Stimulated activated naive CD4-positive, alpha-beta T cell treated with Interleukin-2 at 50 U/mL for 16 hours (primary cell): ENCODE data around the gene FAS.

Experiments
- DNase-seq: peaks from one replicate; lab custom pipeline; 2025; lab: John Stamatoyannopoulos, UW

Gene FAS

DNA sequence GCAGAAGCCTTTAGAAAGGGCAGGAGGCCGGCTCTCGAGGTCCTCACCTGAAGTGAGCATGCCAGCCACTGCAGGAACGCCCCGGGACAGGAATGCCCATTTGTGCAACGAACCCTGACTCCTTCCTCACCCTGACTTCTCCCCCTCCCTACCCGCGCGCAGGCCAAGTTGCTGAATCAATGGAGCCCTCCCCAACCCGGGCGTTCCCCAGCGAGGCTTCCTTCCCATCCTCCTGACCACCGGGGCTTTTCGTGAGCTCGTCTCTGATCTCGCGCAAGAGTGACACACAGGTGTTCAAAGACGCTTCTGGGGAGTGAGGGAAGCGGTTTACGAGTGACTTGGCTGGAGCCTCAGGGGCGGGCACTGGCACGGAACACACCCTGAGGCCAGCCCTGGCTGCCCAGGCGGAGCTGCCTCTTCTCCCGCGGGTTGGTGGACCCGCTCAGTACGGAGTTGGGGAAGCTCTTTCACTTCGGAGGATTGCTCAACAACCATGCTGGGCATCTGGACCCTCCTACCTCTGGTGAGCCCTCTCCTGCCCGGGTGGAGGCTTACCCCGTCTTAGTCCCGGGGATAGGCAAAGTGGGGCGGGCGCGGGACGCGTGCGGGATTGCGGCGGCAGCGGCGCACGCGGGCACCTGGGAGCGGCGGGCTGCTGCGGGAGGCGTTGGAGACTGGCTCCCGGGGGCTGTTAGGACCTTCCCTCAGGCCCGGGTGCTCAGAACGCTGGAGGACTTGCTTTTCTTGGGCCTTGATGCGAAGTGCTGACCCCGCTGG is at the start of gene FAS:
TSS of gene FAS (plus strand) at position 415 of the 777 bp plus-strand sequence. CDS start at position 494, 79 bp downstream.
- peak; percentile 83 for DNase-seq

DNA sequence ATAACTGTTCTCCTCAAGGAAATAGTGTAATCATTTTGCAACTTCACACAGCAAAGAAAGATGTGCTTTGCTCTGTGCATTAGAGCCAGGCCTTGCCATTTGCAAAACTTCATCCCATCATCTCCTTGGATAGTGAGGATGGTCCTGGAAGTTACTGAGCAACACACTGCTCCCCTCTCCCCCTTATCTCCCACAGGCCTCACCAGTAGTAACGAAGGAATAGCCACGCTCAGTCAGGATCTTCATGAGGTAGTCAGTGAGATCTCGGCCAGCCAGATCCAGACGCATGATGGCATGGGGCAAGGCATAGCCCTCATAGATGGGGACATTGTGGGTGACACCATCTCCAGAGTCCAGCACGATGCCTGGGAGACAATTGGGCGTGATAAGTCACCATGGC is 49.6 kb upstream of the FAS start:
- DNase-seq = no peak

DNA sequence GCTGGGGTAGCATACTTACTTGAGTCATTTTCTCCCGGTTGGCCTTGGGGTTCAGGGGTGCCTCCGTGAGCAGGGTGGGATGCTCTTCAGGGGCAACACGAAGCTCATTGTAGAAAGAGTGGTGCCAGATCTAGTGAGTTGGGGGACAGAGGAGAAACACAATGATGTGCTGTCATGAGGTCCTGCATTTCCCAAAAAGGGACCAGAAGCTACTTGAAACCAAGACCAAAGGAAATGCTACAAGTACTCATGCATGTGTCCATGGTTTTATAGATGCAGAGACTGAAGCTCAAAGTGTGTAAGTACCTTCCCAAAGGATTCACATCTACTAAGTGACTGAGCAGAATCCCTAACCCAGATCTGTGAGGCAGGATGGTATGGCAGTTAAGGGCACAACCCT is 46.8 kb upstream of the FAS start:
- DNase-seq = no peak

DNA sequence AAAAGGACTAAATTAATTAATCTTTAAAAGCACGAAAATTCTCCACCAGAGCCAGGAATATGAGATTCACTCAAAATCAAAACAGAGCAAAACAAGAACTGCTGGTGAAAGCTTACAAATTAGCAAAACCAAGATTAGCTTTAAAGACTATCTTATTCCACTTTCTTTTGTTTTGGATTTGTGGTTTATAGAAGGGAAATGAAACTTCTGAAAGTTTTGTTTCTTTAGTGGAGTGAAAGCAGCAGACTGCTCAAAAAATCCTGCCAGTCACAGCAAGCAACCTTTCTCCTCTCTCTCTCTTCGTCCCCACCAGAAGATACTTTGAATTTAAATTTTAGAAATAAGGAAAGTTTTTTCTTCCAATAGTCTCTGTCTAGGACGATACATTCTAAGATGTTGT is 45.8 kb upstream of the FAS start:
- DNase-seq = no peak

DNA sequence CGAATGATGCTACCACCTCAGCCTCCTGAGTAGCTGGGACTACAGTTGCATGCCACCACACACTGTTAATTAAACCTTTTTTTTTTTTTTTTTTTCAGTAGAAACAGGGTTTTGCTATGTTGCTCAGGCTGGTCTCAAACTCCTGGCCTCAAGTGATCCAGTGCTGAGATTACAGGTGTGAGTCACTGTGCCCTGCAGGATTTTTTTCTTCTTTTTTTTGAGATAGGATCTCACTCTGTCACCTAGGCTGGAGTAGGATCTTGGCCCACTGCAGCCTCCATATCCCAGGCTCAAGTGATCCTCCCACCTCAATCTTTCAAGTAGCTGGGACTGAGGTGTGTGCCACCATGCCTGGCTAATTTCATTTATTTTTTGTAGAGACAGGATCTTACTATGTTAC is 44.4 kb upstream of the FAS start:
- DNase-seq = no peak

DNA sequence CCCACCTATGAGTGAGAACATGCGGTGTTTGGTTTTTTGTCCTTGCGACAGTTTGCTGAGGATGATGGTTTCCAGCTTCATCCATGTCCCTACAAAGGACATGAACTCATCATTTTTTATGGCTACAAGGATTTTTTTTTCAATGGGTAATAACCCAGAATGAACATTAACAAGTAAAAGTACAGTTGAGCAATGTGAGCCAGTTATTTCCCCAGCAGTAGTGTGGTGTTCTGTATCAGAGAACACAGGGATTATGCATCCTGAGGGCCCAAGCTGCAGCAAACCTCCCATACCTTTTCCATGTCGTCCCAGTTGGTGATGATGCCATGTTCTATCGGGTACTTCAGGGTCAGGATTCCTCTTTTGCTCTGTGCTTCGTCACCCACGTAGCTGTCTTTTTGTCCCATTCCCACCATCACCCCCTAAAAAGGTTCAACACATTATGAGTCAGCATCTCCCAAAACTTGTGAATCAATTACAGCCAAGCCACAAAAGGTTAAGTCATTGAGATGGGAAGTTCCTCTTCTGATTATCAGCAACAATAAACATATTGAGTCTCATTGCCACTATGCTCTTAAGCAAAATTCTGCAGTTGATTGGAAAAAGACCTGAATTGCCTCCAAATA is 43.5 kb upstream of the FAS start:
- no peak for DNase-seq

DNA sequence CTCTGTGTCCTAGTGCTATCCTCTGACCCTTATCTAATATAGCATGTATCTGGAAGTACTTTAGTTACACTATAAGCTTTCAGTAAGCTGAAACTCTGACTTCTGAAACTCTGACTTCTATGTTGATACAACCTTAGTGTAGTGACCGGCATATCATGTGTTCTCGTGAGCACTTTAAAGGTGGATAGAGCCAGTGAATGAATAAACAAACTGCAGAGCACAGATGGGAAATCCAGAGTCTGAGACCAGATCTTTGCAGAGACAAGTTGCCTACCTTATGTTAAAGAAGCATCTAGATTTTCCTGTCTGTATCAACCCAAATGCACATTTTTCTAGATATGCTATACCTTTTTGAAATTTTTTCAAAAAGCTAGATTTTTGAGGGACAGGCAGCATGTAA is 41.5 kb upstream of the FAS start:
- no peak for DNase-seq

DNA sequence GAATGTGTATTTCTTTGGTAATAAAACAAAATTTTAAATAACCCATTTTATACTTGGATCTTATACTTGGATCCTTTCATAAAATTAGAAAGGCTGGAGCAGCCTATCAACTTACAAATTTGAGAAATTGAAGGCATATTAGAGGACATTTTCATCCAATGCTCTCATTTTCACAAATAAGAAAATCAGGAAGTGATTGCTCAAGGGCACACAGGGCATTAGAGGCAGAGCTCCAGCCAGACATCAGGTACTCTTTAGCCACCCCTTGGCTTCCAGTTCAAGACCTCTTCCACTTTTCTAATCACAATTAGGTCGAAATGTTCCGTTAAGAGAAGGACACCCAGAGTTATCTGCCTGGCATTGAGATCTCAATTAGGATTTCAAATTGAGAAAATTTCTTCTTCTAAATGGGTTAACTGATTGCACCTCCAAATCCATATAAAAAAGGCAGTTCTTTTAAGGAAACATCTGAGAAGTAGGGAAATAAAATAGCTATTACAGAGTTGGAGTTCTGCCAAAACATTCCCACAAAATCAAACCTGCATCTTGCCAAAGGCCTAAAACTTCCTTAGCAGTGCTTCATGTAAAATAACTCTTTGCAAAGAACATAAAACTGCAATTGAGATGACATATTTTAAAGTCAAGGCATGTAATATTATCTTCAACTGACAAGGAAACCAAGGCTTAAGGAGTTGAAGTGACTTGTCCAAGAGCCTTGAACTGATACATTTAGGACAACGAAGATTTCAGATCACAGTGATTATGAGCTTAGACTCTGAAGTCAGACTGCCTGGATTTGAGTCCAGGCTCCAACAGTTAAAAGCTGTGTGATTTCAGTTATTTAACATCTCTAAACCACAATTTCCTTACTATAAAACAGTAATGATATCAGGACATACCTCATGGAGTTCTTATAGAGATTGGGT is 40.4 kb upstream of the FAS start:
- DNase-seq = no peak

DNA sequence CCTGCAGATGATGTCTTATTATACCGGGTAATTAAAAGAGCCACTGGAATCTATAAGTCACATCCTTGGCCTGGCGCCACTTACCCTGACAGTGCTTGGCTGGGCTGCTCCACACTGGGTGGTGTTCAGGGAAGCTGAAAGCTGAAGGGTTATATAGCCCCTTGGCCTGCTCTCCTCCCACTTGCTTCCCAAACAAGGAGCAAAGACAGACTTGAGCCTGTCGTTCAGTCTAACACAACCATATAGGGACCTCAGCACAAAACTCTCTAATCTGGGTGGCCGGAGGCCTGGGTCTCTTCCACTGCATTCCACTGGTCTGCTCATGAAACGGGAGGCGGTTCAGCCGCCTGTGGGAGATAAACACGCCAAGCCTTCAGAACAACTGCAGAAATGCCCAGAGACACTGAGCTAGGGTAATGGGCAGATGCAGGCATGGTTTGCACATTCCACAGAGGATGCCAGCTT is 37.9 kb upstream of the FAS start, which contains the start of gene ACTA2:
TSS of gene ACTA2 (minus strand) at position 127 of the 465 bp plus-strand sequence. CDS start 3,843 bp downstream, outside the sequence.
- no peak for DNase-seq

DNA sequence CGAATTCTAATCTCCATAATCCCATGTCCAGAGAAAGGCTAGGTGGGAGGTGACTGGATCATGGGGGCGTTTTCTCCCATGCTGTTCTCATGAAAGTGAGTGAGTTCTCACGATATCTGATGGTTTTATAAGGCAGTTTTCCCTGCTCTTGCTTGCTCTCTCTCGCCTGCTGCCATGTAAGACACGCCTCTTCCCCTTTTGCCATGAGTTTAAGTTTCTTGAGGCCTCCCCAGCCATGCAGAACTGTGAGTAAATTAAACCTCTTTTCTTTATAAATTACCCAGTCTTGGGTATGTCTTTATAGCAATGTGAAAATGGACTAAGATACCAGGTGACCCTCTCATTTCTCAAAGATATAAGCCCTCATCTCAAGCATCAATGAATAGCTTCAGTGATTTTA is 36.9 kb upstream of the FAS start:
- DNase-seq = no peak

DNA sequence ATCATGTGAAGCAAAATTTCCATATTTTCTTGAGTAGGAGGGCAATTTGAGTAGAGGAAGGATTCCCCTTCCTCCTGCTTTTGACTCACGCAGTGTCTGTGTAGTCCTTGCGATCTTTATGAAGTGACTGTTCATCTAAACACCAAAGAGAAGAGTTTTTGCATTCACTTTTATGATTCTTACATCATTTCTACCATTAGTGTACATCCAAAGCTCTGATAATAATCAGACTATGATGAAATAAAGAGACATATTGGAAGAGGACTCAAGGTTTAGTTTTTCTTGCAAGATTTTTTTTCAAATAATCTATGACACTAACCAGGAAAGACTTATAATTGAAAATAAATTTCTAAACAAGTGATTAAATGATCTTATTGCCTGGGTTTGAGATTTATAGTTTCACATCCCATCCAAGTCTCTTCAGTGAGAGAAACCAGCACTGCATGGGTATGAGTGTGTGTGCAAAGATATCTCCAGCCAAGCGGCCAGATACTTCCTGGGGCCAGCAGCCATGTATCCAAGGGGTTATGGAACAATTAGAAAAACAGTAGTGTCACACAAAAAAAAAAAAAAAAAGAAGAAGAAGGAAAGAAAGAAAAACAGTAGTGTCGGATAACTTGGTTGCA is 36.0 kb upstream of the FAS start:
- DNase-seq = no peak

DNA sequence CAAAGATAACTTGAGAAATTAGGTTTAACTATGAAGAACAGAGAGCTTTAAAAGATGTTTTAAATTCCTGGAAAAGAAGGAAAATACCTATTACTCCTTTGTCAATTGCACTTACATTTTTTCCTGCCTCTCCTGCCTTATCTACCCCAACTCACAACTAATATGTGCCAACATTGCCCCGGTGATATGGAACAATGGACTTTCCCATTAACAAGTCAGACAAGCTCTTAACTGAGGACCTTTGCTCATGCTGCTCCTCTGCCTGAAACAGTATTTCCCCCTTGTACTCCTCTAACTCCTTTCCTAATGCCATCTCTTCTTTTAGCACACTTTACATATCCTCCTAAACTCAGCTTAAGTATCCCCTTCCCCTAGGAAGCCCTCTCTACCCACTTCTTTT is 33.2 kb upstream of the FAS start:
- DNase-seq = no peak

DNA sequence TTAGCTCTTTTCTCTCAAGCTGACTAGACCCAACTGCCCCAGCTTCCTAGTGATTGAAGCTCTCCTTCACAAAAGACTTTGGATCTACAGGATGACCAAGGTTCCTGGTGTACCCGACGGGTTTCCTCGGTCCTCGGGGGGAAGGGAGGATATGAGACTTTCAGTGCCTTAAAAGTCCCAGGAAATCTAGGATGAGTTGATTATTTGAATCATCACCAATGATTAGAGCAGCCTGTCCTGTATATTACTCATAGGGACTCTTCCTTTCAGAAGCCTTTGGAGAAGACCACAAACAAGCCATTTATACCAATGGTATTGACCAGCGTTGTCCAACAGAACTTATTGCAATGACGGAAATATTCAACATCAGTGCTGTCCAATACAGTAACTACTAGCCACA is 31.9 kb upstream of the FAS start:
- no peak for DNase-seq

DNA sequence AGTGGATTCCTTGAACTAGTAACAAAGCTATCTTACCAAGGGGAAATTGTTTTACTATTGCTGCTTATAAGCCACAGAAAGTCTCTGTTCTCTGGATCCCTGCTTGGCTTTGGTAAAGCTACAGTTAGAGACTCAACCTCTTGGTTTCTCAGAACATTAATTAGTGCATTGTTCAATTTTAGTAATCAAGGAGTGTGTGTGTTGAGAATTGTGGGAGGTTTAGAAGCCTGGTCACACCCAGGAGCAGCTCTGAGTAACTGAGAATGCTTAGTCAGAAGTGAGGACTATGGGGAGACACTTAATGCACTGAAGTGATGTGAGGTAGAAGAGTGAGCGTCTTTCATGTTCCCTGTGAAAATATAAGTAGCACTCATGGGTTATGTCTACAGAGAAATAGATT is 29.8 kb upstream of the FAS start:
- DNase-seq = peak; percentile 7

DNA sequence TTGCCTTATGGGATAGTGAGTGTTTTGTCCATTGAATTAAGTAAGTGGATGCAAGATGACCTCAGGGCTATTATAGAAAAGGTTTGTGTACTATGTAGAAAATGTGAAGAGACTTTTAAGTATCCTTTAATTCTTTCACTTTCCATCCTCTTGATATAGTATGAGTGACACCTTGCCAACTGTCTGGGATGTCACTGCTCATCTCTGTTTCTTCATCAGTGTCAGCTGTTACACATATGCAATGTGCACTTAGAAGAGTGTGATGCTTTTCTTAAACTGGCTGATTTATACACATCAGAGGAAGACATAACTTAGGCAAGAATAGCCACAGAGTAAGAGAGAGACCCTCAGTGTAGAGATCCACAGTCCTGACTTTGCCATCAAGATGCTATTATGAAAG is 29.3 kb upstream of the FAS start:
- no peak for DNase-seq

DNA sequence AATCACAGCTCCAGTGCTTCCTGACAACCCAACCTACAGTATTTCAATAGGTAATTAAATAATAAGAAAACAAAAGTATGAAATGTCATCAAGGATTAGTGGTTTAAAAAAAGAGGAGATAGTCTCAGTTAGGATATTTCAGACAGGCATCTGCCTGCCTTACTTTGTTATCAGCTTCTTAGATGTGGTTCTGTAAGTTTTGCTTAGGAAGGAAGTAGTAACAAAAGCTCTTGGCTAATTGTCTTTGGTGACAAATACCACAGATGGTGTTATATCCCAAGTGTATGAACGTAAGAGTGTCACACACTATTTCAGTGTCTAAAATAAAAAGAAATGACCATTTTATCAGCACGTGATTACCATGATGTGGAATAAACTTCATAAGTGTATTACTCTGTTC is 28.3 kb upstream of the FAS start:
- DNase-seq = no peak

DNA sequence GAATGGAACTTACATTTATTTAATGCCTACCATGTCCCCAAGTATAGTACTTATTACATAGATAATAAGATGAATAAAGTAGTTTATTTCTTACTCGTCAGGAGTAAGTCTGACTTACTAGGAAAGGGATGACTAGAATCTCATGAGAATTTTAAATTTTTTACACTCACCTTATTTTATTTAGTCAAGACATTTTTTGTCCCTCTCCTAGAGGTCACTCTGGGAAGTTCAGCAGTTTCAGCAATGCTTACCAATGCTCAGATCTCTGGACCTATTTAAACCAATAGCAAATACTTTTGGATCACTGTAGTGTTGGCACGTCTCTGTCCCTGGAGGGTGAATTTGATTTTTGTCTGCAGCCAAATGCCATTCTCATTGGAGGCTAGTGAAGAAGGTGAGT is 27.3 kb upstream of the FAS start:
- no peak for DNase-seq

DNA sequence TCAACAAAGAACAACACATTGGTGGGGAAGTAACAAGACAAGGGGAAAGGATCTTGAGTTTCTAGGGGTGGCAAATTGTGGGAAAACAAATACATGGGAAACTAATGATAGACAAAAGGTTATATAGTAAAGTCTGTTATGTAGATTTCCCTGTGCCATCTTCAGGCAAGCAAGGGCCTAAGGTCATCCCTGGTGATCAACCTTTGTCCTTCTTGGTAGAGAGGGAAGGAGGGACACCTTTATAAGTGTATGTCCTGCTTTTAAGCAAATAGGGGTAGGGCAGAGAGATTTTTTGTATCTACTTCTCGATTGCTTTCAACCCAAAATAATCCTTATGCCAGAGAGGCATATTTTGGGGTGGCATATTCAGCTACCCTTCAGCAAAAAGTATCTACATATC is 26.2 kb upstream of the FAS start:
- DNase-seq = no peak

DNA sequence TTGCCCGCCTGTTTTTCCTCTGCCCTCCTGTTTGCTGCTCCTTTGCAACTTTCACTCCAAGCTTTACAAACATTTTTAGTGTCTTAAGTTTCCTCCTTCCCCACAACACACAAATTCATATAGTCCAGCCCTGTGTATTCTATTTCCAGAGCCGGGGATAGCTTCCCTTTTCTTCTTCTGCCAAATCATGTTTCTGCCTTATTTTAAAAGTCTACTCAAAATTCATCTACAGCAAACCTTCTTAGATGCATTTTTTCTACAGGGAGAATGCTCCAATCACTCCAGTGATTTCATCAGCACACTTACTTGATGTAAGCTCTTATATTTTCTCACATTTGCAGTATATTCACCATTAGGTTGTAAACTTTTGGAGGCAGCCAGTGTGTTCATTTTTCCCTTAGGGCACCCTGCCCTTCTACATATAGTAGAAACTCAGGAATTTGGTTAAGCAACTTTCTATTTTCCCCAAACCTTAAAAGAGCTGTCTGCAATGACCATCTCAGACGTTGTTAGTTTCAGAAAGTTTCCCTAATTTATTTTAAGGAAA is 25.7 kb upstream of the FAS start:
- no peak for DNase-seq

DNA sequence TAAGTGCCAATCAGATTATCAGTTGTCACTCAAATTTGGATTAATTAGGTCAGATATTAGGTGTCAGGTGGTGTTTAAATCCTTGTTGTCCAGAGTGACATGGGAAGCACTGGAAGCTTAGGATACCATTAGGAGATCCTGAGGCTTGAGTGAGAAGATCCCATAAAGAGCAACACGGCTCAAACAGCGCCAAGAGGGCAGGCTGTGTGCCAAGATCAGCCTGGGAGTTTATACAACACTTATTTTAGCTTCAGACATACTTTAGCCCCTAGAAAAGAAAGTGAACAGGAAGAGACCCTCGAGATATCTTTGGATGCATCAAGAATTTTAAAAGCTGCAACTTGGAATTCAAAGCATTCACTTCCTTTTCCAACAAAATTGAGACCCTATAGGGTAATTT is 23.8 kb upstream of the FAS start:
- DNase-seq = no peak

DNA sequence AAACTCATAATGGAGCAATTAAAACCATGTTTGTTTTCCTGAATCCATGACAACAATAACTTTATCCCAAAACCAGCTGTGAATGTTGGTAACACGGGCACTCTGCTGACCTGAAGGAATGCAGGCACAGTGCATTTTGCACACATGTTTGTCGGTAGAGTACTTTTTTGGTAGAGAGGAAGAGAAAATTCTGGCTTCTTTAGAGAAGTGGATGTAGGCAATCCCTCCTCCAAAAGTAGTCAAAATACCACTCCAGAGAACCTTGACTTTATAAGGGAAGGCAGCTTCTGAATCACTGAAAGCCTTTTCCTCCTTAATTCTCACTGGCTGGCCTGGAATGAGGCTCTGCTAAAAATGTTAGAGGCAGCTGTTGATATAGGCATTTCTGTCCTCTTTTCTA is 22.2 kb upstream of the FAS start:
- DNase-seq = no peak
